Activated T-cell treated with anti-CD3 and anti-CD28 coated beads for 1 hour (primary cell): Measurements from ENCODE around the gene IFNA4.
"Not testable (repeated sequence)": the region's sequence is repeated elsewhere in the genome, so short reads cannot be mapped to it uniquely, and the experiment has no call there.

Experiments used
- DNase-seq: peaks from one replicate; pipeline ENCODE4 v3.0.0-alpha.2; 2020; ENCODE audit warnings: low read depth

IFNA4 gene

DNA sequence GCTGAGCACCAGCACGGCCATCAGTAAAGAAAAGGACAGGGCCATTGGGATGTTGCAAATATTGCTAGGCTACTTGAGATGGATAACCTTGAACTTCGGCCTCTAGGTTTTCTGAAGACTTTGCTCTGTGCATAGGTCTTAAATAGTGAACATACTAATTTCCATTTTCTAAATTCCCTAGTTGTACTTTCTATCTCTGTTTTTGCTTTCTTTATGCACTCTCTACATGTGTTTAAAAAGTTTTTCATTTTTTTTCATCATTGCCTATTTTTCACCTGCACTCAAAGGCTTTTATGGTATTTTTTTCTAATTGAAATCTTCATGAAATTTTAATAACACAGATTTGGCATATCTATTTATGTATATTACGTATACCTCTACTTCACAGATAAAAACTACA, at the start of gene IFNA4:
Gene IFNA4, minus strand, starts transcription at position 101 of the 400 bp plus-strand sequence. Its CDS starts 56 bp downstream, at position 45.
- not testable (repeated sequence) for DNase-seq

DNA sequence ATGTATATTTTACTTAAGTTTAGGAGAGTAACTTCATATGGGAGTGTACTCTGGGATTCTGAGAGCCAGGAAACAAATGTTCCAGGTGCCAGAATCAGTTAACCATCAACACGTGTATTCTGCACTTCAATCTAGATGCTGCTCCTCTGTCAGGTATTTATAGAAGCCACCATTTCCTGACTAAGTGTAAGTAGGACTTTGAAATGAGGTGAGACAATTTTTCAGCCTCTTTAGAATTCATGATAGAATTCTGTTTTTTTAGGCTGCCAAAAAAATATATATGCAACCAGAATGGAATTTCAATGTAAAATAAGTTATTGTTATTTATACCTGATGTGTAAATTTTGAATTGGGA, 49.0 kb upstream of the IFNA4 start:
- DNase-seq, result not testable (repeated sequence)

DNA sequence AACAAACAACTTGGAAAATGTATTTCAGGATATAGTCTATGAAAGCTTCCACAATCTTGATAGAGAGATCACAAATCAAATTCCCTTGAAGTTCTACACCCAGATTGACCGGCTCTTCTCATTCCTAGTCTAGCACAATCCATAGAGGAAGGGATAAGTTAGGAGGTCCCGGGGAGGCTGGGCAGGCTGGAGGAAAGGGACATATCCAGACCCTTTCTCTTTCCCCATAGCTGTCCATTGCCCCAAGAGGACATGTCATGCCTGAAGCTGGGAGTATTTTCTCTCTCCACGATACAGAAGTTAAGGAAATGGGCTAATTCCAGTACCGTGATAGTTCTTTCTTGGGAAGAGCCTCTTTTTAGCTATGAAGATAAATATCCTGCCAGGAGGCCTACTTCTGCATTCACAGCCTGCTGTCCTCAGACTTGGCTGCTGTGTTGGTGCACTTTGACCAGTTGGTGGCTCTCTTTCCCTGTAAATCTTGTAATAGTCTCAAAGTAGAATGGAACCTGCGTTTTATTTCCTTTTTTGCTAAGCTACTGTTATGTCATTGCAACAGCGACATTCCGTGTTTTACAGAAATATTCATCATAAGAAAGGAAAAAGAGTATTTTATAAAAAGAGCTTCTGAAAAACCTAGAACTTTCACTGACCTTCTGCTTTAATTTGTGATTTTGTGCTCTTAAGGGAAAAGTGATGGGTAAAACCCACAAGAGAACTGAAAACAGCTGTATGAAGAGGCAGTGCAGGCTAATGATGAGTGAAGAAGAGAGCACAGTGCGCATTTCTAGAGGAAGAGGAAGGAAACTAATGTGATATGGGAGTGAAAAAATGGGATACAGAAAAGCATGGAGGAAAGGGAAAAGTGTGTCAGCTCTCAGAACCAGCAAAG, 48.3 kb upstream of the IFNA4 start:
- DNase-seq, result not testable (repeated sequence)

DNA sequence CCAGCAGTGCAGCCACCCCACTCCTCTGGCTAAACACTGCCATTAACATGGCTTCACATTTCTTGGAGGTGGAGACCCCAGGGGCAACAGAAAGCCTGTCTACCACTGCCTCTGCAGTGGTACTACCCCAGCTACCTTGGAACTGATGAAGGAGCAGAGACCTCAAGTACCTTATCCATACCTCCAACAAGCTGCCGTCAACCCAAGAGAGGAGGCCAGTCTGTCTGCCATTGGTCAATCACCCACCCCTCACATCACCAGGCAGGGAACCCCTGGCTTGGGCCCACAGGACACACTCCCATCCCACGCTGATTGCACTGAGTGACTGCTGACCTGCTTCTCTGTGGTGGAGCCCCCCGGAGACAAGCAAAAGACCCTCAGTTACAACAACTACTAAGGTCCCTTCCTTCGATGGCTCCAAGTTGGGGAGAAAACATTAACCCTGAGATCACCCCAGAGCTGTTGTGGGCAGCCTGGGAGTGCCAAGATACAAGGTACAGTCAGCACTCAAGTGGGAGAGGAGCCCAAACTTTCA, 46.8 kb upstream of the IFNA4 start:
- DNase-seq, result no peak

DNA sequence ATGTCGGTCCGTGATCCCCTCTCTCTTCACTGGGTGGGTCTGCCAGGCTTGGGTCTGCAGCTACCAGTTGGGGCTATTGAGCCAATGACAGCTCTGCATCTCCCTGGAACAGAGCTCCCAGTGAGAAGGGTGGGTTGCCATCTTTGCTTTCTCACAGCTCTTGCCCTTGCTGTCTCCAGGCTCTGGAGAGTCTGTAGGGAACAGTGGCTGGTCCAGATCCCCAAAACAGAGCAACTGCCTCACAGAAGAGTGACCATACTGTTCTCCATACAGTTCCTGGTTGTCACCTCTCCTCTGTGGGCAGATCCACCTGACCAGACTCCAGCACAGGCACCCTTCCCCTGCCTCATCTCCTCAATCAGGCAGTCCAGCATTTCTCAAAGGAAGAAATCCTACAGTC, 45.9 kb upstream of the IFNA4 start:
- DNase-seq, result no peak

DNA sequence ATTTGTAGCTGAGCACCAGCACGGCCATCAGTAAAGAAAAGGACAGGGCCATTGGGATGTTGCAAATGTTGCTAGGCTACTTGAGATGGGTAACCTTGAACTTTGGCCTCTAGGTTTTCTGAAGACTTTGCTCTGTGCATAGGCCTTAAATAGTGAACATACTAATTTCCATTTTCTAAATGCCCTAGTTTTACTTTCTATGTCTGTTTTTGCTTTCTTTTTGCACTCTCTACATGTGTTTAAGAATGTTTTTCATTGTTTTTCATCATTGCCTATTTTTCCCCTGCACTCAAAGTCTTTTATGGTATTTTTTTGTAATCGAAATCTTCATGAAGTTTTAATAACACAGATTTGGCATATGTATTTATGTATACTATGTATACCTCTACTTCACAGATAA, 40.7 kb upstream of the IFNA4 start, which contains the start of gene IFNA17:
Gene IFNA17, minus strand, starts transcription at position 101 of the 400 bp plus-strand sequence. Its CDS starts 49 bp downstream, at position 52.
- no peak for DNase-seq

DNA sequence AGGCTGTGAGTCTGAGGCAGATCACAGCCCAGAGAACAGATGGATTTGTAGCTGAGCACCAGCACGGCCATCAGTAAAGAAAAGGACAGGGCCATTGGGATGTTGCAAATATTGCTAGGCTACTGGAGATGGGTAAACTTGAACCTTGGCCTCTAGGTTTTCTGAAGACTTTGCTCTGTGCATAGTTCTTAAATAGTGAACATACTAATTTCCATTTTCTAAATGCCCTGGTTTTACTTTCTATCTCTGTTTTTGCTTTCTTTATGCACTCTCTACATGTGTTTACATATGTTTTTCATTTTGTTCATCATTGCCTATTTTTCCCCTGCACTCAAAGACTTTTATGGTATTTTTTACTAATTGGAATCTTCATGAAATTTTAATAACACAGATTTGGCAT, 29.8 kb upstream of the IFNA4 start, which contains the start of gene IFNA16:
Gene IFNA16, minus strand, starts transcription at position 101 of the 400 bp plus-strand sequence. Its CDS starts 6 bp downstream, at position 95.
- DNase-seq, result not testable (repeated sequence)

DNA sequence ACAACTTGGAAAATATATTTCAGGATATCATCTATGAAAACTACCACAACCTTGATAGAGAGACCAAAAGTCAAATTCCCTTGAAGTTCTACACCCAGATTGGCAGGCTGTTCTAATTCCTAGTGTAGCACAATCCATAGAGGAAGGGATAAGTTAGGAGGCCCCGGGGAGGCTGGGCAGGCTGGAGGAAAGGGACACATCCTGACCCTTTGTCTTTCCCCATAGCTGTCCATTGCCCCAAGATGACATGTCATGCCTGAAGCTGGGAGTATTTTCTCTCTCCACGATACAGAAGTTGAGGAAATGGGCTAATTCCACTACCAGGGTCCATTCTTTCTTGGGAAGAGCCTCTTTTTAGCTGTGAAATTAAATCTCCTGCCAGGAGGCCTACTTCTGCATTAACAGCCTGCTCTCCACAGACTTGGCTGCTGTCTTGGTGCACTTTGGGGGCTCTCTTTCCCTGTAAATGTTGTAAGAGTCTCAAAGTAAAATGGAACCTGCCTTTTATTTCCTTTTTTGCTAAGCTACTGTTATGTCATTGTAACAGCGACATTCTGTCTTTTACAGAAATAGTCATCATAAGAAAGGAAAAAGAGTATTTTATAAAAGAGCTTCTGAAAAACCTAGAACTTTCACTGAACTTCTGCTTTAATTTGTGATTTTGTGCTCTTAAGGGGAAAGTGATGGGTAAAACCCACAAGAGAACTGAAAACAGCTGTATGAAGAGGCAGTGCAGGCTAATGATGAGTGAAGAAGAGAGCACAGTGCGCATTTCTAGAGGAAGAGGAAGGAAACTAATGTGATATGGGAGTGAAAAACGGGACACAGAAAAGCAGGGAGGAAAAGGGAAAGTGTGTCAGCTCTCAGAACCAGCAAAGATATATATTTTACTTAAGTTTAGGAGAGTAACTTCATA, 26.3 kb upstream of the IFNA4 start:
- DNase-seq, result not testable (repeated sequence)

DNA sequence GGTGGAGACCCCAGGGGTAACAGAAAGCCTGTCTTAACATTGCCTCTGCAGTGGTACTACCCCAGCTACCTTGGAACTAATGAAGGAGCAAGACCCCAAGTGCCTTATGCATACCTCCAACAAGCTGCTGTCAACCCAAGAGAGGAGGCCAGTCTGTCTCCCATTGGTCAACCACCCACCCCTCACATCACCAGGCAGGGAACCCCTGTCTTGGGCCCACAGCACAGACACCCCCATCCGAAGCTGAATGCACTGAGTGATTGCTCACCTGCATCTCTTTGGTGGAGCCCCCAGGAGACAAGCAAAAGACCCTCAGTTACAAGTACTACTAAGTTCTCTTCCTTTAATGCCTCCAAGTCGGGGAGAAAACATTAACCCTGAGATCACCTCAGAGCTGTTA, 24.8 kb upstream of the IFNA4 start:
- not testable (repeated sequence) for DNase-seq

DNA sequence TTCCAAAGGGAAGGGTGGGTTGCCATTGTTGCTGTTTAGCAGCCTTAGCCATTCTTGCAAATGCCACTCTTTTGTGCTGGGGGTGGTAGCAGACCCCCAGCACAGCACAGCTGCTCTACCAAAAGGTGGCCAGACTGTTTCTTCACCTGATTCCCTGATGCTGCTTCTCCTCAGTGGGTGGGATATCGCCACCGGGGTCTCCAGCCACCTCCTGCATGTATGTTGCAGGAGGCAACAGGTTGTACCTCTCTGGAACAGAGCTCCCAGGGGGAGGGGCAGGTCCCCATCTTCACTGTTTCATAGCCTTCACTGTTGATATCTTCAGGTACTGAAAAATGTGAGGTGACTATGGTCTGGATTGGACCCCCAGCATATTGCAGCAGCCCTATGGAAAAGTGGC, 23.4 kb upstream of the IFNA4 start:
- not testable (repeated sequence) for DNase-seq

DNA sequence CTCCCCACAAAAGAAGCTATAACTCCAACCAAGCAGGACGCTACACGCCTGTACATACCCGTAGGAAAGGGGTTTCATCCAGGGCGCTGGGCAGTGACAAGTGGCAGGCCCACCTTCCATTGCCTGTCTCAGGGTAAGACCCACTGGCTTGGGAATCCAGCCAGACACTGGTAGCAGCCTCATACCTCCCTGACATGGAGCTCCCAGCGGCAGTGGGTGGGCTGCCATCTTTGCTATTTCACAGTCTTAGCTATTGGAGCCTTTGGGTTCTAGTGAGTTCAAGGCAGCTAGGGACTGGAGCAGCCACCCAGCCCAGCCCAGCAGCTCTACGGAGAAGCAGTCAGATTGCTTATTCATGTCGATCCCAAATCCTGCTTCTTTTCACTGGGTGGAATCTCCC, 22.9 kb upstream of the IFNA4 start:
- DNase-seq, result no peak

DNA sequence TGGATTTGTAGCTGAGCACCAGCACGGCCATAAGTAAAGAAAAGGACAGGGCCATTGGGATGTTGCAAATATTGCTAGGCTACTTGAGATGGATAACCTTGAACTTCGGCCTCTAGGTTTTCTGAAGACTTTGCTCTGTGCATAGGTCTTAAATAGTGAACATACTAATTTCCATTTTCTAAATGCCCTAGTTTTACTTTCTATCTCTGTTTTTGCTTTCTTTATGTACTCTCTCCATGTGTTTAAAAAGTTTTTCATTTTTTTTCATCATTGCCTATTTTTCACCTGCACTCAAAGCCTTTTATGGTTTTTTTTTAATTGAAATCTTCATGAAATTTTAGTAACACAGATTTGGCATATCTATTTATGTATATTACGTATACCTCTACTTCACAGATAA, 19.7 kb upstream of the IFNA4 start, which contains the start of gene IFNA10:
Gene IFNA10, minus strand, starts transcription at position 101 of the 400 bp plus-strand sequence. Its CDS starts 46 bp downstream, at position 55.
- DNase-seq, result not testable (repeated sequence)

DNA sequence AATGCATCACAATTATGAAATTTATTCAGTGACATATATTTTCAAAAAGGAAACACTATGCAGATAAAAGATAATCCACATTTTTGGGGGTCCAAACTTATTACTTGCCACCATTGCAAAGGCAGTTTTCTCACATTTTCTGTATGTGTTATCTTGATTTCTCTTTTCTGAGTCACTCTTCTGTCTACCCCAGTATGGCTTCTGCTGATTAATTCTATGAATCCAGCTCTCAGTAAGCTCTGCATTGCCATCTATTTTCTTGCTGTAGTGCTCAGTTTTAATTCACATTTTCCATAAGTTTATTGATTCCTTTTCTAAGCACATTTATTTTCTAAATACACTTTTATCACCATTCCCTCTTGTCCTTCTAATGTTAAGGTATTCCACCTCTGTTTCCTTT, 17.8 kb upstream of the IFNA4 start:
- DNase-seq, result no peak

DNA sequence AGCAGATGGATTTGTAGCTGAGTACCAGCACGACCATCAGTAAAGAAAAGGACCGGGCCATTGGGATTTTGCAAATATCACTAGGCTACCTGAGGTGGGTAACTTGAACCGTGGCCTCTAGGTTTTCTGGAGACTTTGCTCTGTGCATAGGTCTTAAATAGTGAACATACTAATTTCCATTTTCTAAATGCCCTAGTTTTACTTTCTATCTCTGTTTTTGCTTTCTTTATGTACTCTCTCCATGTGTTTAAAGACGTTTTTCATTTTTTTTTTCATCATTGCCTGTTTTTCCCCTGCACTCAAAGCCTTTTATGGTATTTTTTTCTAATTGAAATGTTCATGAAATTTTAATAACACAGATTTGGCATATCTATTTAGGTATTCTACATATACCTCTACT, 14.7 kb upstream of the IFNA4 start, which contains the start of gene IFNA7:
Gene IFNA7, minus strand, starts transcription at position 101 of the 400 bp plus-strand sequence. Its CDS starts 40 bp downstream, at position 61.
- not testable (repeated sequence) for DNase-seq

DNA sequence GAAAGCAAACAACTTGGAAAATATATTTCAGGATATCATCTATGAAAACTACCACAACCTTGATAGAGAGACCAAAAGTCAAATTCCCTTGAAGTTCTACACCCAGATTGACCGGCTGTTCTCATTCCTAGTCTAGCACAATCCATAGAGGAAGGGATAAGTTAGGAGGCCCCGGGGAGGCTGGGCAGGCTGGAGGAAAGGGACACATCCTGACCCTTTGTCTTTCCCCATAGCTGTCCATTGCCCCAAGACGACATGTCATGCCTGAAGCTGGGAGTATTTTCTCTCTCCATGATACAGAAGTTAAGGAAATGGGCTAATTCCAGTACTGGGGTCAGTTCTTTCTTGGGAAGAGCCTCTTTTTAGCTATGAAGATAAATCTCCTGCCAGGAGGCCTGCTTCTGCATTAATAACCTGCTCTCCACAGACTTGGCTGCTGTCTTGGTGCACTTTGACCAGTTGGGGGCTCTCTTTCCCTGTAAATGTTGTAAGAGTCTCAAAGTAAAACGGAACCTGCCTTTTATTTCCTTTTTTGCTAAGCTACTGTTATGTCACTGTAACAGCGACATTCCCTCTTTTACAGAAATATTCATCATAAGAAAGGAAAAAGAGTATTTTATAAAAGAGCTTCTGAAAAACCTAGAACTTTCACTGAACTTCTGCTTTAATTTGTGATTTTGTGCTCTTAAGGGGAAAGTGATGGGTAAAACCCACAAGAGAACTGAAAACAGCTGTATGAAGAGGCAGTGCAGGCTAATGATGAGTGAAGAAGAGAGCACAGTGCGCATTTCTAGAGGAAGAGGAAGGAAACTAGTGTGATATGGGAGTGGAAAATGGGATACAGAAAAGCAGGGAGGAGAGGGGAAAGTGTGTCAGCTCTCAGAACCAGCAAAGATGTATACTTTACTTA, 7.7 kb upstream of the IFNA4 start:
- not testable (repeated sequence) for DNase-seq

DNA sequence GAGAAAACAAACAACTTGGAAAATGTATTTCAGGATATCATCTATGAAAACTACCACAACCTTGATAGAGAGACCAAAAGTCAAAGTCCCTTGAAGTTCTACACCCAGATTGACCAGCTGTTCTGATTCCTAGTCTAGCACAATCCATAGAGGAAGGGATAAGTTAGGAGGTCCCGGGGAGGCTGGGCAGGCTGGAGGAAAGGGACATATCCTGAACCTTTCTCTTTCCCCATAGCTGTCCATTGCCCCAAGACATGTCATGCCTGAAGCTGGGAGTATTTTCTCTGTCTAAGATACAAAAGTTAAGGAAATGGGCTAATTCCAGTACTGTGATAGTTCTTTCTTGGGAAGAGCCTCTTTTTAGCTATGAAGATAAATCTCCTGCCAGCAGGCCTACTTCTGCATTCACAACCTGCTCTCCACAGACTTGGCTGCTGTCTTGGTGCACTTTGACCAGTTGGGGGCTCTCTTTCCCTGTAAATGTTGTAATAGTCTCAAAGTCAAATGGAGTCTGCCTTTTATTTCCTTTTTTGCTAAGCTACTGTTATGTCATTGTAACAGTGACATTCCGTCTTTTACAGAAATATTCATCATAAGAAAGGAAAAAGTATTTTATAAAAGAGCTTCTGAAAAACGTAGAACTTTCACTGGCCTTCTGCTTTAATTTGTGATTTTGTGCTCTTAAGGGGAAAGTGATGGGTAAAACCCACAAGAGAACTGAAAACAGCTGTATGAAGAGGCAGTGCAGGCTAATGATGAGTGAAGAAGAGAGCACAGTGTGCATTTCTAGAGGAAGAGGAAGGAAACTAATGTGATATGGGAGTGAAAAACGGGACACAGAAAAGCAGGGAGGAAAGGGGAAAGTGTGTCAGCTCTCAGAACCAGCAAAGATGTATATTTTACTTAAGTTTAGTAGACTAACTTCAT, 4.3 kb downstream of the IFNA4 start:
- not testable (repeated sequence) for DNase-seq

DNA sequence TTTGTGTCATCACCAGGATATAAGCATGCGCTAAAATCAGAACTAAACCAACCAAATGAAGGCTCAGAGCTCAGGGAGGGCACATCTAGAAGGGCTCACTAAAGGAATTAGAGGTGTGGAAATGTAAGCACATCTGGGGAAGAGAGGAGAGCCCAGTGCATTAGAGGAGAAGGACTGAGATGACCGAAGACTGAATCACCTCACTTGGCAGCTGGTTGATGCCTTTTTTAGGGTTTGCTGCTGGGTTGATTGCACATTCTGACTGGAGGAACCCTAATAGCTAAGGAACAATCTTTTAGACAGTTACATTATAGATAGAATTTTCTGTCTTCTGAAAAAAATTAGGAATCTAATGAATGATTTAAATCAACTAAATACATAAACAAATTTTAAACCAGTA, 12.7 kb downstream of the IFNA4 start:
- DNase-seq, result no peak

DNA sequence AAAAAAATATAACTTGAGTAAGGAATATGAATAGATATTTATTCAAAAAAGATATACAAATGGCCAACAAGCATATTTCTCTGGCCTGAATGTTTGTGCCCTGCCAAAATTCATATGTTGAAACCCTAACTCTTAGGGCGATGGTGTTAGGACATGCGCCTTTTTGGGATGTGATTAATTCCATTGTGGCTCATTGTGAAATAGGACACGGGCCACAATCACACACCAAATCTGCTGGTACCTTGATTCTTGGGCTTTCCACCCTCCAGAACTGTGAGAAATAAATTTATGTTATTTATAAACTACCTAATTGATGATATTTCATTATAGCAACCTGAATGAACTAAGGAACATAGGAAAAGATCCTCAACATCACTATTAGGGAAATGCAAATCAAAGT, 15.2 kb downstream of the IFNA4 start:
- DNase-seq, result no peak

DNA sequence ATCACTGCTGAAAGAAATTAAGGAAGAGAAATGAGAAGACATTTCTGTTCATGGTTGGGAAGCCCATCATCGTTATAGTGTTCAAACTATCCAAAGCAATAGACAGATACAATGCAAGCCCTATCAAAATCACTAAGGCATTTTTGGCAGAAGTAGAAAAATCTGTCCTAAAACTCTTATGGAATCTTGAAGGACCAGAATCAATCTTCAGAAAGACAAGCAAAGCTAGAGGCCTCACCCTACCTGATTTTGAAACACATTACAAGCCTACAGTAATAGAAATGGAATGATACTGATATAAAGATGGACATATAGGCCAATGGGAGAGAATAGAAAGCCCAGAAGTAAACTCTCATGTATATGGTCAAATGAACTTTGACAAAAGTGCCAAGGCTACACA, 16.0 kb downstream of the IFNA4 start:
- DNase-seq, result no peak

DNA sequence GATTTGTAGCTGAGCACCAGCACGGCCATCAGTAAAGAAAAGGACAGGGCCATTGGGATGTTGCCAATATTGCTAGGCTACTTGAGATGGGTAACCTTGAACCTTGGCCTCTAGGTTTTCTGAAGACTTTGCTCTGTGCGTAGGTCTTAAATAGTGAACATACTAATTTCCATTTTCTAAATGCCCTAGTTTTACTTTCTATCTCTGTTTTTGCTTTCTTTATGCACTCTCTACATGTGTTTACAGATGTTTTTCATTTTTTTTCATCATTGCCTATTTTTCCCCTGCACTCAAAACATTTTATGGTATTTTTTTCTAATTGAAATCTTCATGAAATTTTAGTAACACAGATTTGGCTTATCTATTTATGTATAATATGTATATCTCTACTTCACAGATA, 20.8 kb downstream of the IFNA4 start, which contains the start of gene IFNA21:
Gene IFNA21, minus strand, starts transcription at position 101 of the 400 bp plus-strand sequence. Its CDS starts 48 bp downstream, at position 53.
- DNase-seq, result not testable (repeated sequence)
